Lower leg skin (tissue), 4 donors: Measurements from ENCODE around the gene TTC33. TPM values are rescaled to one million over a fixed set of nuclear protein-coding genes. Genes with fewer than 3 reads are reported as not detected.
"Not testable (repeated sequence)": the region's sequence is repeated elsewhere in the genome, so short reads cannot be mapped to it uniquely, and the experiment has no call there.

Experiments
- DNase-seq, 2 donors: peaks; one replicate each; pipeline ENCODE4 v3.0.0-alpha.2; 2019; ENCODE audit warnings: low spot score in 2 of 2
- H3K4me3 ChIP-seq: fragments of 200-600 bp; sonication (generic); 2 replicates; pipeline ENCODE4 v1.5.1; 2017; ENCODE audit warnings: mild to moderate bottlenecking, low read depth; ENCODE audit not compliant: poor library complexity, severe bottlenecking
- POLR2A ChIP-seq, 2 donors: fragments of 450-650 bp; IDR thresholded peaks; one replicate each; pipeline ENCODE4 v1.6.1; 2016 to 2017; ENCODE audit warnings: antibody characterized with exemption in 2 of 2, mild to moderate bottlenecking in 1 of 2, moderate library complexity in 1 of 2
- WGBS, 2 donors: methylation state at CpG; one replicate each; pipeline ENCODE4 v1.1.5; 2018; 5-methylcytosine and 5-hydroxymethylcytosine counted together
- intact Hi-C: fragments of 100-400 bp; cut with DNase I; formaldehyde crosslinking; loops from one replicate; pipeline ENCODE4 v1.15.0; 2023; ENCODE audit warnings: low total_unique reads
- total RNA-seq, 4 donors: library from RNA; depleted of rRNA; stranded (reverse); fragments of >200 nt; gene quantifications; one replicate each; pipeline ENCODE4 v1.1.0, GENCODE V29; 2016
- TF ChIP-seq, protein P1 (sequence below), 3 donors: fragments of 450-650 bp; IDR thresholded peaks; one replicate each; pipeline ENCODE4 v1.5.1; 2016; ENCODE audit warnings: antibody characterized with exemption in 3 of 3, mild to moderate bottlenecking in 3 of 3, moderate library complexity in 2 of 3

The TTC33 gene
- total RNA-seq, 4 donors from 2014 or later = 8.7 to 13.1 (median 11.0) TPM

DNA sequence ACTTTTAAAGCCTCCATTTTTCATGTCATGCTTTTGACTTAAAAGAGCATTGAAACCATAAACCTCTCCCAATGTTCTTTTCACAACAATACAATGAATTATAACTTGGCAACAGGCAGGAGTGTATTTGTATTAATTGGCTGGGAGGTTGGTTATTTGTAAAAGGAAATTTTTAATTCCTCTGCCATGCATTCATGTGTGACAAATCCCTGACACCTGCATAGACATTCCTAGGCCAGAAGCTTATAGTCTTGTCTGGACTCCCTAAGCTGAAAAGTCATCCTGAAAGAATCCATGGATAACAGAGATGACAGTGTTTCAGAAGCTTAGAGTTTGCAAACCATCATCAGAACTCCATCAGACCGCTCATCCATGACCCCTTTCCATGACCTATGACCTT is 152.4 kb downstream of the TTC33 start:
- no peak for TF ChIP-seq POLR2A (IDR thresholded peaks at IDR 0.05)
- TF ChIP-seq, protein P1, sequence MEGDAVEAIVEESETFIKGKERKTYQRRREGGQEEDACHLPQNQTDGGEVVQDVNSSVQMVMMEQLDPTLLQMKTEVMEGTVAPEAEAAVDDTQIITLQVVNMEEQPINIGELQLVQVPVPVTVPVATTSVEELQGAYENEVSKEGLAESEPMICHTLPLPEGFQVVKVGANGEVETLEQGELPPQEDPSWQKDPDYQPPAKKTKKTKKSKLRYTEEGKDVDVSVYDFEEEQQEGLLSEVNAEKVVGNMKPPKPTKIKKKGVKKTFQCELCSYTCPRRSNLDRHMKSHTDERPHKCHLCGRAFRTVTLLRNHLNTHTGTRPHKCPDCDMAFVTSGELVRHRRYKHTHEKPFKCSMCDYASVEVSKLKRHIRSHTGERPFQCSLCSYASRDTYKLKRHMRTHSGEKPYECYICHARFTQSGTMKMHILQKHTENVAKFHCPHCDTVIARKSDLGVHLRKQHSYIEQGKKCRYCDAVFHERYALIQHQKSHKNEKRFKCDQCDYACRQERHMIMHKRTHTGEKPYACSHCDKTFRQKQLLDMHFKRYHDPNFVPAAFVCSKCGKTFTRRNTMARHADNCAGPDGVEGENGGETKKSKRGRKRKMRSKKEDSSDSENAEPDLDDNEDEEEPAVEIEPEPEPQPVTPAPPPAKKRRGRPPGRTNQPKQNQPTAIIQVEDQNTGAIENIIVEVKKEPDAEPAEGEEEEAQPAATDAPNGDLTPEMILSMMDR (IDR thresholded peaks at IDR 0.05) = no peak
- intact Hi-C loops = no loop called here
- DNase-seq = no peak
- H3K4me3 ChIP-seq = no peak overlapping the region
- WGBS, 2 donors = 80 to 97% methylated on average over 1 of the region's 1 CpG

GRCh38 chr5:40601198-40601868 is 154.4 kb downstream of the TTC33 start:
- intact Hi-C loops = no loop called here
- no peak for DNase-seq
- H3K4me3 ChIP-seq = no peak overlapping the region
- no peak for TF ChIP-seq POLR2A (IDR thresholded peaks at IDR 0.05)
- TF ChIP-seq, protein P1 (IDR thresholded peaks at IDR 0.05) = no peak

DNA sequence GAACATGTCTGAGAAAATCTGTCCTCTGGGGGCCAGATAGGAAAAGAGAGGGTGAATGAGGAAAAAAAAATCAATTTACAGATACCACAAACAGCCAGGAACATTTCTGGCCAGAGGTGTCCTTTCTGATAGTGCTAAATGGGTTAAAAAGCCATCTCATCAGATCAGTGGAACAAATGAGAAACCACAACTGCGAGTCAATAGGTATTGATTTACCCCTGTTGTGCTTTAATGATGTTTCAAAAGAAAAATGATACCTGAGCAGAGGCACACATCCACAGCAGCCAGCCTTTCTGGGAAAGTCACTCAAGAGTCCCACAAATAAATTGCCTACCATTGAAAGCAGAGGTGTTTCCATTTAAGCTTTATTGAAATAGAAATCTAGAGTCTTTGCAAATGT is 155.4 kb downstream of the TTC33 start:
- no peak overlapping the region for H3K4me3 ChIP-seq
- intact Hi-C loops = no loop called here
- no peak for DNase-seq
- WGBS, 2 donors = 88 to 92% methylated on average over 1 of the region's 1 CpG
- TF ChIP-seq POLR2A (IDR thresholded peaks at IDR 0.05) = no peak
- TF ChIP-seq, protein P1 (IDR thresholded peaks at IDR 0.05) = no peak

DNA sequence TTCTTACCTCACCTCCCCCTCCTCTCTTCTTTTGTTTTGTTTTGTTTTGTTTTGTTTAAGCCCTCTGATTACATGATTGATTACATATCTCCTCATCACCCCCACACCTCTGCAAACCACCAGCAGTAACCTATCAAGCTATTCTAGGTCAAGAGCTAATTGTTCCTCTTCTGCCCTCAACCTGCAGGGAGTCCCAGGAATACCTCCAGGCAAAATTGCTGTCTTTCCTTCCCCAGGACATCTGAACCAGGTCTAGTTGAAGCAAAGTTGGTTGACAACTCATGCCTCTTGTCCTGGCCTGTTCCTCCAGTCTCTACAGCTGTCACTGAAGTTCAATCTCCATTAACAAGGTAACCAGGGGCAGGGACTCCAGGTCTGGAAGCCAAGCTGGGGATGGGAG is 156.1 kb downstream of the TTC33 start:
- no peak for TF ChIP-seq POLR2A (IDR thresholded peaks at IDR 0.05)
- TF ChIP-seq, protein P1 (IDR thresholded peaks at IDR 0.05) = no peak
- intact Hi-C loops = no loop called here
- no peak for DNase-seq
- H3K4me3 ChIP-seq = no peak overlapping the region

DNA sequence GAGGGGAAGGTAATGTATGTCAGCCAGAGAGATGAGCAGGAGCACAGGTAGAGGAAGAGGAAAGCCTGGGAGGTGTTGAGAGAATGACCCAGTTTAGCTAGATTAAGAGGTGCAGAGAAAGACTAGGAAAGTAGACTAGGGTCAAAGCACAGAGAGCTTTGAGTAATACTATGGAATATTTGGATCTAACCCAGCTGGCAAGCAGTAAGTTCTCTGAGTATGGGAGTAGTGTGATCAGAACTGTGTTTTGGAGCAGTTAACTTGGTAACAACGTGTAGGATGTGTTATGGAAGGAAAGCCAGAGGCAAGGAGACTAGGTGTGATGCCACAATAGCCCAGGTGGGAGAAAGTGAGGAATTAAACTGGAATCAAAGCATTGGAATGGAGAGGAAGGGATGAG is 160.9 kb downstream of the TTC33 start:
- WGBS, 2 donors = 29 to 40% methylated on average over 1 of the region's 1 CpG

DNA sequence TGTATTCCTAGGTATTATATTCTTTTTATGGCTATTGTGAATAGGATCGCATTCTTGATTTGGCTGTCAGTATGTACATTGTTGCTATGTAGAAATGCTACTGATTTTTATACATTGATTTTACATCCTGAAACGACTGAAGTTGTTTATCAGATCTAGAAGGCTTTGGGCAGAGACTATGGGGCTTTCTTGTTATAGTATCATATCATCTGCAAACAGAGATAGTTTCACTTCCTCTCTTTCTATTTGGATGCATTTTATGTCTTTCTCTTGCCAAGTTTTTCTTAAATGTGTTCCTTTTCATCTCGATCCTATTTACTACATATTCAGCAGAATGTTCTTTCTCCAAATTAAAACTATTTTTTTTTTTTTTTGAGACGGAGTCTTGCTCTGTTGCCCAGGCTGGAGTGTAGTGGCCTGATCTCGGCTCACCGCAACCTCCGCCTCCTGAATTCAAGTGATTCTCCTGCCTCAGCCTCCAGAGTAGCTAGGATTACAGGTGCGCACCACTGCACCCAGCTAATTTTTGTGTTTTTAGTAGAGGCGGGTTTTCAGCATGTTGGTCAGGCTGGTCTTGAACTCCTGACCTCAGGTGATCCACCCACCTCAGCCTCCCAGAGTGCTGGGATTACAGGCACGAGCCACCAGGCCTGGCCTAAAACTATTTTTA is 163.9 kb downstream of the TTC33 start:
- H3K4me3 ChIP-seq, intact Hi-C loops, DNase-seq: not testable (repeated sequence)
- 77 to 82% methylated on average over 10 of the region's 10 CpGs for WGBS, 2 donors

More for the DNA sequence above, 160.9 kb downstream of the TTC33 start:
- intact Hi-C loops = no loop called here
- no peak for DNase-seq
- TF ChIP-seq POLR2A (IDR thresholded peaks at IDR 0.05) = no peak
- TF ChIP-seq, protein P1 (IDR thresholded peaks at IDR 0.05) = no peak
- H3K4me3 ChIP-seq = no peak overlapping the region
